Measurements from ENCODE around the gene ANKS3. TPM values are rescaled to one million over a fixed set of nuclear protein-coding genes. Genes with fewer than 3 reads are reported as not detected.

ANKS3 gene
- total and polyA plus RNA-seq, 3 donors from 2014 or later: 18.6 to 40.6 (median 40.4) TPM

- no peaks in the 10 kb centered on the region for H3K9me3 ChIP-seq
- intact Hi-C loops (cut with DNase I; ENCODE audit: low total_unique reads): no loop called here
- WGBS, 2 donors: 94% methylated on average over 2 of the region's 2 CpGs
- H3K36me3 ChIP-seq (ENCODE audit: low read depth, missing control alignments): no peaks in the 10 kb centered on the region
- no peaks in the 10 kb centered on the region for H3K27me3 ChIP-seq
- no peaks in the 10 kb centered on the region for H3K4me1 ChIP-seq
- H3K27ac ChIP-seq: no peak overlapping the region
- H3K4me3 ChIP-seq: no peak overlapping the region
- no peak for DNase-seq
- TF ChIP-seq, protein P1, sequence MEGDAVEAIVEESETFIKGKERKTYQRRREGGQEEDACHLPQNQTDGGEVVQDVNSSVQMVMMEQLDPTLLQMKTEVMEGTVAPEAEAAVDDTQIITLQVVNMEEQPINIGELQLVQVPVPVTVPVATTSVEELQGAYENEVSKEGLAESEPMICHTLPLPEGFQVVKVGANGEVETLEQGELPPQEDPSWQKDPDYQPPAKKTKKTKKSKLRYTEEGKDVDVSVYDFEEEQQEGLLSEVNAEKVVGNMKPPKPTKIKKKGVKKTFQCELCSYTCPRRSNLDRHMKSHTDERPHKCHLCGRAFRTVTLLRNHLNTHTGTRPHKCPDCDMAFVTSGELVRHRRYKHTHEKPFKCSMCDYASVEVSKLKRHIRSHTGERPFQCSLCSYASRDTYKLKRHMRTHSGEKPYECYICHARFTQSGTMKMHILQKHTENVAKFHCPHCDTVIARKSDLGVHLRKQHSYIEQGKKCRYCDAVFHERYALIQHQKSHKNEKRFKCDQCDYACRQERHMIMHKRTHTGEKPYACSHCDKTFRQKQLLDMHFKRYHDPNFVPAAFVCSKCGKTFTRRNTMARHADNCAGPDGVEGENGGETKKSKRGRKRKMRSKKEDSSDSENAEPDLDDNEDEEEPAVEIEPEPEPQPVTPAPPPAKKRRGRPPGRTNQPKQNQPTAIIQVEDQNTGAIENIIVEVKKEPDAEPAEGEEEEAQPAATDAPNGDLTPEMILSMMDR (IDR thresholded peaks at IDR 0.05): no peak
- TF ChIP-seq POLR2A (IDR thresholded peaks at IDR 0.05): no peak
These were observed 19.1 kb downstream of the ANKS3 start for GRCh38 chr16:4714996-4715395.

GRCh38 chr16:4713663-4714501 lies 20.2 kb downstream of the ANKS3 start:
- no peaks in the 10 kb centered on the region for H3K27me3 ChIP-seq
- no peaks in the 10 kb centered on the region for H3K9me3 ChIP-seq
- H3K4me1 ChIP-seq: no peaks in the 10 kb centered on the region
- TF ChIP-seq, protein P1 (IDR thresholded peaks at IDR 0.05): no peak
- no peak for TF ChIP-seq POLR2A (IDR thresholded peaks at IDR 0.05)
- H3K27ac ChIP-seq: no peak overlapping the region
- intact Hi-C loops (cut with DNase I; ENCODE audit: low total_unique reads): no loop called here
- 63 to 78% methylated on average over 12 to 18 of the region's 18 CpGs for WGBS, 2 donors
- H3K4me3 ChIP-seq: no peak overlapping the region
- no peak for DNase-seq
- no peaks in the 10 kb centered on the region for H3K36me3 ChIP-seq (ENCODE audit: low read depth, missing control alignments)

DNA sequence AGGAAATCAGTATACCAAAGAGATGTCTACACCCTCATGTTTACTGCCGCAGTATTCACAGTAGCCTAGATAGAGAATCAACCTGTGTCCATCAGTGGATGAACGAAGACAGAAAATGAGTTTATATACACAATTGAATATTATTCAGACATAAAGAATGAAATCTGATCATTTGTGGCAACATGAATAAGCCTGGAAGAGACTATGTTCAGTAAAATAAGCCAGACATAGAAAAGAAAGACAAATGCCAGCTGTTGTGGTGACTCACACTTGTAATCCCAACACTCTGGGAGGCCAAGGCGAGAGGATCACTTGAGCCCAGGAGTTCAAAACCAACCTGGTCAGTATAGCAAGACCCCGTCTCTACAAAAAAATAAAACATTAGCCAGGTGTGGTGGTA lies 24.6 kb downstream of the ANKS3 start:
- Histone ChIP-seq H3K9me3 (no peaks in the 10 kb centered on the region), H3K4me1 (no peaks in the 10 kb centered on the region), H3K27me3 (no peaks in the 10 kb centered on the region), H3K4me3 (no peak overlapping the region), H3K36me3 (ENCODE audit: low read depth, missing control alignments) (no peaks in the 10 kb centered on the region), H3K27ac (no peak overlapping the region)
- no peak for DNase-seq
- WGBS, 2 donors: 92 to 96% methylated on average over 4 of the region's 4 CpGs
- intact Hi-C loops (cut with DNase I; ENCODE audit: low total_unique reads): no loop called here
- TF ChIP-seq, protein P1 (IDR thresholded peaks at IDR 0.05): no peak
- no peak for TF ChIP-seq POLR2A (IDR thresholded peaks at IDR 0.05)

DNA sequence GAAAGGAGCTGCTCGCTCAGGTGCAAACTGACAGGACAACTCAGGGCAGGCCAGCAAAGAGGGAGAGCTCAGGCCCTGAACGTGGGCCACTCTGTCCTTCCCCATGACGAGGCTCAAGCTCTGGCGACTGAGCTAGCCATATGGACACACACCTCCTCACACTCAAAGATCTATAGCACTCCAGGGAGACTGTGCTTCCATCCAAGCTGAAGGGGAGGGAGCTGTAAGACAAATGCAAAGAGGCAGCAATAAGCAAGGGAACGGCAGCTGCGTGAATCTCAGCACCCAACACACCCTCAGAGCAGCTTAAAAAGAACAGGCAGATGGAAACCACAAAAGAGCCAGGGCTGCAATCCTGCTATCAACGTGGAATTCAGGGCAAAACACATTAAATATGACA lies 27.2 kb downstream of the ANKS3 start:
- TF ChIP-seq, protein P1 (IDR thresholded peaks at IDR 0.05): no peak
- TF ChIP-seq POLR2A (IDR thresholded peaks at IDR 0.05): no peak
- H3K27me3 ChIP-seq: no peaks in the 10 kb centered on the region
- no peaks in the 10 kb centered on the region for H3K4me1 ChIP-seq
- H3K9me3 ChIP-seq: no peaks in the 10 kb centered on the region
- WGBS, 2 donors: 76 to 83% methylated on average over 7 of the region's 7 CpGs
- DNase-seq: no peak
- no peaks in the 10 kb centered on the region for H3K36me3 ChIP-seq (ENCODE audit: low read depth, missing control alignments)
- H3K4me3 ChIP-seq: no peak overlapping the region
- intact Hi-C loops (cut with DNase I; ENCODE audit: low total_unique reads): no loop called here
- no peak overlapping the region for H3K27ac ChIP-seq

DNA sequence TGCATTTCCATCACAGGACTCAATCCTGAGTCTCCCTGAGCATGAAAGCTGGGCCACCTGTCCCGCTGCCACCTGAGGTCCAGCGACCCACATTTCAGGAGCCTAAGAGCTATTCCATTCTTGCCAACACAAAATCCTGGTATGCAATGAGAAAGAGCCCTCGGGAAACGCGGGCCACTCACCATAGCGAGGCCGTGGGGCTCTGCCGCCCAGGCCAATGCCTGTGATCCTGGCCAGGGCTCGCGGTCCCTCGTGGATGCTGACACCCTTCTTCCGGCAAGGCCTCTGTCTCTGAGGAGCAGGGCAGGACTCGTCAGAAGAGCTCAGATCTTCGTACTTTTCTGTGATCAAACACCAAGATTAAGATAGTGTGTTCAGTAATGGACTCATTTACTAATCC lies 29.2 kb downstream of the ANKS3 start:
- intact Hi-C loops (cut with DNase I; ENCODE audit: low total_unique reads): no loop called here
- no peak for TF ChIP-seq POLR2A (IDR thresholded peaks at IDR 0.05)
- TF ChIP-seq, protein P1 (IDR thresholded peaks at IDR 0.05): no peak
- H3K9me3 ChIP-seq: no peaks in the 10 kb centered on the region

More for the DNA sequence above, 29.2 kb downstream of the ANKS3 start:
- Histone ChIP-seq H3K27me3 (no peaks in the 10 kb centered on the region), H3K36me3 (ENCODE audit: low read depth, missing control alignments) (no peaks in the 10 kb centered on the region), H3K27ac (no peak overlapping the region), H3K4me3 (no peak overlapping the region), H3K4me1 (no peaks in the 10 kb centered on the region)
- DNase-seq: no peak
- WGBS, 2 donors: 95 to 96% methylated on average over 14 of the region's 14 CpGs
